Sigmoid colon (tissue), 3 donors: Measurements from ENCODE around the gene DNAH11.

Source experiments
- CTCF ChIP-seq, 4 experiments: fragments of 450-650 bp in 3 of 4; fragments of 200-600 bp in 1 of 4; IDR thresholded peaks; one replicate each; pipeline ENCODE4 v1.5.1; 2016 to 2019; ENCODE audit warnings: antibody characterized with exemption in 4 of 4, mild to moderate bottlenecking in 3 of 4, moderate library complexity in 2 of 4
- POLR2A ChIP-seq, 2 donors: fragments of 450-650 bp; IDR thresholded peaks; one replicate each; pipeline ENCODE4 v1.6.1; 2016; ENCODE audit warnings: antibody characterized with exemption in 2 of 2, mild to moderate bottlenecking in 2 of 2, moderate library complexity in 2 of 2

GRCh38 chr7:21851559-21851967 is 308.7 kb downstream of the DNAH11 start:
- TF ChIP-seq CTCF (IDR thresholded peaks at IDR 0.05) (no peak), POLR2A (IDR thresholded peaks at IDR 0.05) (no peak)
